ENCODE data around the gene HGS.

HGS gene

GRCh38 chr17:81690549-81690948, 6.7 kb downstream of the HGS start:
- H3K4me3 ChIP-seq (ENCODE audit: low read length), result no peak overlapping the region
- TF ChIP-seq CTCF (IDR thresholded peaks at IDR 0.05; ENCODE audit: insufficient read depth, low read depth, low read length, missing control alignments), result no peak

GRCh38 chr17:81691196-81691595, 7.4 kb downstream of the HGS start:
- no peak for TF ChIP-seq CTCF (IDR thresholded peaks at IDR 0.05; ENCODE audit: insufficient read depth, low read depth, low read length, missing control alignments)
- no peak overlapping the region for H3K4me3 ChIP-seq (ENCODE audit: low read length)
- no peak for DNase-seq (ENCODE audit: low read depth)

More at GRCh38 chr17:81690549-81690948, 6.7 kb downstream of the HGS start:
- no peak for DNase-seq (ENCODE audit: low read depth)

- no peak overlapping the region for H3K4me3 ChIP-seq (ENCODE audit: low read length)
- no peak for TF ChIP-seq CTCF (IDR thresholded peaks at IDR 0.05; ENCODE audit: insufficient read depth, low read depth, low read length, missing control alignments)
- DNase-seq (ENCODE audit: low read depth), result no peak
Measured at GRCh38 chr17:81691608-81692007, 7.8 kb downstream of the HGS start.

GRCh38 chr17:81693509-81694210, 9.8 kb downstream of the HGS start:
- no peak overlapping the region for H3K4me3 ChIP-seq (ENCODE audit: low read length)
- no peak for DNase-seq (ENCODE audit: low read depth)

GRCh38 chr17:81694810-81695209, 11.0 kb downstream of the HGS start:
- DNase-seq (ENCODE audit: low read depth), result no peak
- no peak overlapping the region for H3K4me3 ChIP-seq (ENCODE audit: low read length)
- no peak for TF ChIP-seq CTCF (IDR thresholded peaks at IDR 0.05; ENCODE audit: insufficient read depth, low read depth, low read length, missing control alignments)

More at GRCh38 chr17:81693509-81694210, 9.8 kb downstream of the HGS start:
- no peak for TF ChIP-seq CTCF (IDR thresholded peaks at IDR 0.05; ENCODE audit: insufficient read depth, low read depth, low read length, missing control alignments)

GRCh38 chr17:81695211-81695610, 11.4 kb downstream of the HGS start:
- no peak for DNase-seq (ENCODE audit: low read depth)
- no peak overlapping the region for H3K4me3 ChIP-seq (ENCODE audit: low read length)
- no peak for TF ChIP-seq CTCF (IDR thresholded peaks at IDR 0.05; ENCODE audit: insufficient read depth, low read depth, low read length, missing control alignments)

- H3K4me3 ChIP-seq (ENCODE audit: low read length), result no peak overlapping the region
- no peak for DNase-seq (ENCODE audit: low read depth)
- TF ChIP-seq CTCF (IDR thresholded peaks at IDR 0.05; ENCODE audit: insufficient read depth, low read depth, low read length, missing control alignments), result no peak
Measured at GRCh38 chr17:81695801-81696200, 12.0 kb downstream of the HGS start.
